ENCODE measurements around the gene RPIA. TPM values are rescaled to one million over a fixed set of nuclear protein-coding genes. Genes with fewer than 3 reads are reported as not detected.

RPIA gene
- total RNA-seq, 4 donors from 2014 or later: 3.3 to 6.8 (median 5.9) TPM

DNA sequence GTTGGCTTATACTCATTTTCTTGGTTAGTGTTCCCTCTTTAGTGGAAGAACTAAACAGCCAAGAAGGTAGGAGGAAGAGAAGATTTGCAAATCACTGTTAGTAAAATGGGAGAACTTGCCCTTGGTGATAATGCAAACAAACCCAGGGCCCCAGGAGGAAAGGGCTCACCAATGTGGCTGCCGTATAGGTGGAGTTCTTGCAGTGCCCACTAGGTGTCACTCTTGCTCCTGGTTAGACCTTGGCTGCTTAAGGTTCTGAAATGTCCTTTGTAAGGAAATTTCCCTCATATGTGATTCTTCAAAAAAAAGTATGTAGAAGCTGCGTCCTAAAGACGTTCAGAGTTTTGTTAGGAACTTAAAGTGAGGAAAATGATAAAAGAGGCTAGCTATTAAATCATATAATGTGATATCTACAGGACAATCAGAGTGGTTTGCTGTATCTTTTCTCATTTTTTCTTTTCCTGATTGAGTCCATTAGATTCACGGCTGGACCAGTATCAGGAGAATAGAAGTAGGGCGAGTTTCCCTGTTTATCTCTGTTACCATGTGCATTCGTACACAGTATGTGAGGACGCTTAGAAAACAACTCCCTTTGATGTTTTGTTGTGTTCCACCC lies 48.6 kb downstream of the RPIA start:
- Histone ChIP-seq H3K4me1 (peaks cover 12 to 26% of the 10 kb centered on the region in 2 donors), H3K4me3 (no peak overlapping the region), H3K27ac (peak overlapping the region in 3 of 4 donors; percentile 14 to 73 (median 66)), H3K9me3 (no peaks in the 10 kb centered on the region), H3K27me3 (no peaks in the 10 kb centered on the region), H3K36me3 (peaks cover 0 to 10% of the 10 kb centered on the region in 2 donors)
- DNase-seq (peak in 1 of 2 donors; percentile 52), ATAC-seq (peak in 1 of 2 donors; percentile 35)
- in situ Hi-C loops (cut with MboI; ENCODE audit: low sequenced_read_pairs in 4 of 4) (no loop called here), intact Hi-C loops (cut with DNase I; ENCODE audit: low total_unique reads) (loop anchor here (10.0 kb wide), 1 partner anchor 135 kb away; no protein-coding TSS in a partner anchor)
- no peak for TF ChIP-seq POLR2A (IDR thresholded peaks at IDR 0.05)
- TF ChIP-seq CTCF (IDR thresholded peaks at IDR 0.05 in 4 of 5, conservative IDR thresholded peaks at IDR 0.05 in 1 of 5): peak; percentile 73 to 92 (median 77)

GRCh38 chr2:88746929-88747490 lies 55.5 kb downstream of the RPIA start:
- no peaks in the 10 kb centered on the region for H3K27me3 ChIP-seq
- DNase-seq (no peak), ATAC-seq (no peak)
- no peaks in the 10 kb centered on the region for H3K9me3 ChIP-seq
- intact Hi-C loops (cut with DNase I; ENCODE audit: low total_unique reads): loop anchor here (10.0 kb wide), 1 partner anchor 128 kb away; no protein-coding TSS in a partner anchor
- H3K36me3 ChIP-seq: peaks cover 3 to 45% of the 10 kb centered on the region in 2 donors
- H3K27ac ChIP-seq: no peak overlapping the region
- in situ Hi-C loops (cut with MboI; ENCODE audit: low sequenced_read_pairs in 4 of 4): no loop called here
- TF ChIP-seq CTCF (IDR thresholded peaks at IDR 0.05 in 4 of 5, conservative IDR thresholded peaks at IDR 0.05 in 1 of 5): no peak
- no peak for TF ChIP-seq POLR2A (IDR thresholded peaks at IDR 0.05)
- H3K4me1 ChIP-seq: no peaks in the 10 kb centered on the region
- H3K4me3 ChIP-seq: no peak overlapping the region

- H3K36me3 ChIP-seq: peaks cover 3 to 45% of the 10 kb centered on the region in 2 donors
- intact Hi-C loops (cut with DNase I; ENCODE audit: low total_unique reads): loop anchor here (10.0 kb wide), 1 partner anchor 127 kb away; no protein-coding TSS in a partner anchor
Measured at GRCh38 chr2:88747990-88748389, 56.5 kb downstream of the RPIA start.

DNA sequence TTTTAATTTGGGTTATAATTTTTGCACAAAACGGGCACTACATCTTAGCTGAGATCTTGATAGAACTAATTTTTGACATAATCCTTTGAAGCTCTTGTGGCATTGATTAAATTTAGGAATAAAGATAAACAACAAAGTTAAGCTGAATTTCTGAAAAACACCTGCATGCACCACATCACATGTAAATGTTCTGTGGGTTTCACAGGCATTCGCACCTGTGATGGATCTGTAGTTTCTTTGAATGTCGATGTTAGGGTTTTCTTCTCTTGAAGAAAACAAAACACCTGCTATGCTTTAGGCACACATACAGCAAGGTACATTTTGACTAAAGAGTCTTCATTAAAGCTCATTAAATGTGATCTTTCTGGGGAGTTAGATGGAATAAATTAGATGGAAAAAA lies 60.3 kb downstream of the RPIA start:
- H3K4me3 ChIP-seq: no peak overlapping the region
- intact Hi-C loops (cut with DNase I; ENCODE audit: low total_unique reads): no loop called here
- no peak for ATAC-seq
- H3K27me3 ChIP-seq: no peaks in the 10 kb centered on the region
- no peaks in the 10 kb centered on the region for H3K9me3 ChIP-seq
- peaks cover 4 to 8% of the 10 kb centered on the region in 2 donors for H3K4me1 ChIP-seq
- no peak for TF ChIP-seq CTCF (IDR thresholded peaks at IDR 0.05 in 4 of 5, conservative IDR thresholded peaks at IDR 0.05 in 1 of 5)
- no peak for TF ChIP-seq POLR2A (IDR thresholded peaks at IDR 0.05)
- no peak overlapping the region for H3K27ac ChIP-seq
- in situ Hi-C loops (cut with MboI; ENCODE audit: low sequenced_read_pairs in 4 of 4): no loop called here
- no peak for DNase-seq
- H3K36me3 ChIP-seq: peaks cover 3 to 26% of the 10 kb centered on the region in 2 donors

More at GRCh38 chr2:88747990-88748389, 56.5 kb downstream of the RPIA start:
- Histone ChIP-seq H3K27me3 (no peaks in the 10 kb centered on the region), H3K4me3 (no peak overlapping the region), H3K9me3 (no peaks in the 10 kb centered on the region), H3K4me1 (no peaks in the 10 kb centered on the region), H3K27ac (no peak overlapping the region)
- DNase-seq (no peak), ATAC-seq (no peak)
- no peak for TF ChIP-seq CTCF (IDR thresholded peaks at IDR 0.05 in 4 of 5, conservative IDR thresholded peaks at IDR 0.05 in 1 of 5)
- TF ChIP-seq POLR2A (IDR thresholded peaks at IDR 0.05): no peak
- in situ Hi-C loops (cut with MboI; ENCODE audit: low sequenced_read_pairs in 4 of 4): no loop called here
